Measurements from ENCODE around the gene MYB.

DNA sequence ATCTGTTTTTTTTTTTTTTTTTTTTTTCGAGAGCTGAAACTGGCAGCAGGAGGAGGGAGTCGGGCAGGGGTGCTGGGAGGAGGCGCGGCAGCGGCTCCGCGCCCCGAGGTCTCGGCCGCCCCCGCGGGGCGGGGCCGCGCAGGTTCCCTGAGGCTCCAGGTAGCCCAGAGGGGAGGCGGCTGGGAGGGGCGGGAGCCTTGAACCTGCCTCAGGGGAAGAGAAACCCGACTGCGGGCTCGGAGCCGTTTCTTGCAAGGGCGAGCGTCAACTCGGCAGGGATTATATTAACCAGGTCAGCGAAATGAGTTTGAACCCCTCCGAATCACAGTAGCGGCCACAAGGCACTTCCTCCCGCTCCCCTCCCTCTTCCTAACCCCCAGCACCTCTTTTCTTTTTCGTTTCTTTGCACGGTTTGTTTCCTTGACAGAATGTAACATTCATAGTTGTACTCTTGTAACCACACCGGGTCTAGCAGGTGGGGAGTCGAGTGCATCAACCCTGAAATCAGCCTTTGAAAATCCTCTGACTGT, 2.0 kb downstream of the MYB start:
- TF ChIP-seq, protein P1, sequence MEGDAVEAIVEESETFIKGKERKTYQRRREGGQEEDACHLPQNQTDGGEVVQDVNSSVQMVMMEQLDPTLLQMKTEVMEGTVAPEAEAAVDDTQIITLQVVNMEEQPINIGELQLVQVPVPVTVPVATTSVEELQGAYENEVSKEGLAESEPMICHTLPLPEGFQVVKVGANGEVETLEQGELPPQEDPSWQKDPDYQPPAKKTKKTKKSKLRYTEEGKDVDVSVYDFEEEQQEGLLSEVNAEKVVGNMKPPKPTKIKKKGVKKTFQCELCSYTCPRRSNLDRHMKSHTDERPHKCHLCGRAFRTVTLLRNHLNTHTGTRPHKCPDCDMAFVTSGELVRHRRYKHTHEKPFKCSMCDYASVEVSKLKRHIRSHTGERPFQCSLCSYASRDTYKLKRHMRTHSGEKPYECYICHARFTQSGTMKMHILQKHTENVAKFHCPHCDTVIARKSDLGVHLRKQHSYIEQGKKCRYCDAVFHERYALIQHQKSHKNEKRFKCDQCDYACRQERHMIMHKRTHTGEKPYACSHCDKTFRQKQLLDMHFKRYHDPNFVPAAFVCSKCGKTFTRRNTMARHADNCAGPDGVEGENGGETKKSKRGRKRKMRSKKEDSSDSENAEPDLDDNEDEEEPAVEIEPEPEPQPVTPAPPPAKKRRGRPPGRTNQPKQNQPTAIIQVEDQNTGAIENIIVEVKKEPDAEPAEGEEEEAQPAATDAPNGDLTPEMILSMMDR (conservative IDR thresholded peaks at IDR 0.05; ENCODE audit: low read length) = peak; percentile 55
- no peak for TF ChIP-seq EZH2phosphoT487 (IDR thresholded peaks at IDR 0.05; ENCODE audit: borderline replicate concordance, low read depth, low read length)

Measured in OCI-LY7 (cell line).